ENCODE data around the gene ODR4. TPM values are rescaled to one million over a fixed set of nuclear protein-coding genes. Genes with fewer than 3 reads are reported as not detected.
"Not testable (repeated sequence)": the region's sequence is repeated elsewhere in the genome, so short reads cannot be mapped to it uniquely, and the experiment has no call there.

The ODR4 gene
- total RNA-seq, 2 experiments from 2014 or later: 15.9 to 16.0 TPM

DNA sequence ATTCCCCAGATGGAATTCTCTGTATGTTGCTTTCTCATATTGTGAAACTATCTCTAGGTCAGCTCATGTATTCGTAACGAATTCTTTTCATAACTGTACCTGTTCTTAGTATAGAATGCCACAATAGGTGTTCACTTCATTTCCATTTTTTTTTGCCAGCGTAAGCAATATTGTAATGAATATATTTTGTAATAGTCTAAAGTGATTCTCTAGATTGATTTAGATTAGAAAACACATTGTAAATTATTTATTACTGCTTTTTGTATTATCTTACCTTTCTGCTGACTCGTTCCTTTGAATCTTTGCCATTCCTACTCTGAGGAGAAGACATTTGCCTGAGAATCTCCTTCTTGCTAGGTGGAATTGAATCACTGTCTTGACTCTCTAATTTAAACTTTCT, 70.5 kb downstream of the ODR4 start:
- peaks cover 1% of the 10 kb centered on the region for H3K36me3 Mint-ChIP-seq
- DNase-seq: no peak
- H3K27me3 Mint-ChIP-seq: no peaks in the 10 kb centered on the region
- H3K4me3 Mint-ChIP-seq: no peak overlapping the region
- peaks cover 13% of the 10 kb centered on the region for H3K4me1 Mint-ChIP-seq
- H3K27ac Mint-ChIP-seq: no peak overlapping the region
- H3K9me3 Mint-ChIP-seq: no peaks in the 10 kb centered on the region

GRCh38 chr1:186454981-186455380, 79.3 kb downstream of the ODR4 start:
- DNase-seq: no peak
- no peaks in the 10 kb centered on the region for H3K27me3 Mint-ChIP-seq
- no peak overlapping the region for H3K4me3 Mint-ChIP-seq
- H3K36me3 Mint-ChIP-seq: peaks cover 1% of the 10 kb centered on the region
- H3K4me1 Mint-ChIP-seq: no peaks in the 10 kb centered on the region
- no peaks in the 10 kb centered on the region for H3K9me3 Mint-ChIP-seq
- H3K27ac Mint-ChIP-seq: no peak overlapping the region

- peaks cover under 1% of the 10 kb centered on the region for H3K36me3 Mint-ChIP-seq
- no peaks in the 10 kb centered on the region for H3K27me3 Mint-ChIP-seq
- H3K4me1 Mint-ChIP-seq: no peaks in the 10 kb centered on the region
- H3K4me3 Mint-ChIP-seq: no peak overlapping the region
- no peak overlapping the region for H3K27ac Mint-ChIP-seq
- no peaks in the 10 kb centered on the region for H3K9me3 Mint-ChIP-seq
- DNase-seq: no peak
Observed at GRCh38 chr1:186456729-186457255, 81.2 kb downstream of the ODR4 start.

DNA sequence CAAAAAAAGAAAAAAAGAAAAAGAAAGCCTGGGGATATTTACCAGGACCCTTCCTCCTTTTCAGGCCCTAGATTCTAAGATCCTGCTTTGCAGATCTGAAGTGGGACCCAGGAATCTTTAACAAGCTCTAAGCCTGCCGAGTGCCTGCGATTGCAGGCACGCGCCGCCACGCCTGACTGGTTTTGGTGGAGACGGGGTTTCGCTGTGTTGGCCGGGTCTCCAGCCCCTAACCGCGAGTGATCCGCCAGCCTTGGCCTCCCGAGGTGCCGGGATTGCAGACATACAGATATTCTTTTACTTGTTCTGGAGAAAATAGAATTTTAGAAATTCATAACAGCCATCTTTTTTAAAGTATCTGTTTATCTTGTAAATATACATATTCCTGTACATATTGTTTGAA, 83.5 kb downstream of the ODR4 start:
- DNase-seq, H3K36me3 Mint-ChIP-seq, H3K4me1 Mint-ChIP-seq, H3K27ac Mint-ChIP-seq, H3K27me3 Mint-ChIP-seq, H3K9me3 Mint-ChIP-seq, H3K4me3 Mint-ChIP-seq: not testable (repeated sequence)

DNA sequence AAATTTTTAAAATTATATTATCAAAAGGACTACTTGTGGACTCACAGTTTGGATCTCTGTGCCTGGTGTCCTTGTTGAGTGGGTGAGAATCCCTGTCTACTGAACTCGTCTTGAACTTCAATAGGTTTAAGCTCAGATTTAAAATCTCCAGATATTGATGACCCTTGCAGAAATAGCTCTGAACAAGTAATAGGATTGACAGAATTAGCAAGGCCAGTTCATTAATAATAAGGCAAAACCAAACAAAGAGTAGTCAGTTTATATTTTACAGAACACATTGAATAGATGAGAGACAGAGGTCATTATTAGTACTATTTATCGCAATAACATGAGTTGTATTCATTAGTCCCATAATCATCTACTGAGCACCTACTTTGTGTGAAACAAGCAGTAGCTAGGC, 85.4 kb downstream of the ODR4 start, which contains the start of gene PDC:
Gene PDC, minus strand, starts transcription at position 101 of the 400 bp plus-strand sequence. CDS start 11,655 bp downstream, outside the sequence.
- no peak for DNase-seq
- Mint-ChIP-seq H3K27ac (no peak within 1 kb of the TSS), H3K9me3 (no peaks in the 10 kb centered on the region), H3K27me3 (peaks cover 2% of the 10 kb centered on the region), H3K4me1 (no peaks in the 10 kb centered on the region), H3K36me3 (no peaks in the 10 kb centered on the region), H3K4me3 (no peak within 1 kb of the TSS)

GRCh38 chr1:186463511-186463910, 87.9 kb downstream of the ODR4 start:
- no peaks in the 10 kb centered on the region for H3K4me1 Mint-ChIP-seq
- H3K36me3 Mint-ChIP-seq: no peaks in the 10 kb centered on the region
- H3K4me3 Mint-ChIP-seq: no peak overlapping the region
- no peaks in the 10 kb centered on the region for H3K9me3 Mint-ChIP-seq
- H3K27me3 Mint-ChIP-seq: peaks cover 10% of the 10 kb centered on the region
- no peak overlapping the region for H3K27ac Mint-ChIP-seq
- DNase-seq: no peak

DNA sequence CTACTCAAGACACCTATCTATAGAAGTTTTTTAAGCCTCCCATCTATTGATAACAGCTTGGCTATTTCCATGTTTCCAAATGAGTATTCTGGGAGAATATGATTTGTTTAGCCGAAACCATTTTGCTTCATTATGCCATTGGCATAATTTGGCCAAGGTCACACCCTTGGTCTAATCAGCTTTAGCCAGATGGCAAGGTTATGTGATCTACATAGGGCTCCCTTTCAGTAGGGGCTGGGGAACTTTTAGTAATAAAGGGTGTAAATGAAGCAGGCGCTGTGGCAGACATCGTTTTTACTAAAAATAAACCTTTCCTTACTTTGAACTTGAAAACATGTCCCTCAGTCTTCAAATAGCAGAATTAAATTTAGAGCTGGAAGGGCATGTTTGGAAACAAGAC, 88.3 kb downstream of the ODR4 start:
- Mint-ChIP-seq H3K4me3 (no peak overlapping the region), H3K36me3 (no peaks in the 10 kb centered on the region), H3K27ac (no peak overlapping the region), H3K4me1 (no peaks in the 10 kb centered on the region), H3K27me3 (peaks cover 10% of the 10 kb centered on the region), H3K9me3 (no peaks in the 10 kb centered on the region)
- no peak for DNase-seq

DNA sequence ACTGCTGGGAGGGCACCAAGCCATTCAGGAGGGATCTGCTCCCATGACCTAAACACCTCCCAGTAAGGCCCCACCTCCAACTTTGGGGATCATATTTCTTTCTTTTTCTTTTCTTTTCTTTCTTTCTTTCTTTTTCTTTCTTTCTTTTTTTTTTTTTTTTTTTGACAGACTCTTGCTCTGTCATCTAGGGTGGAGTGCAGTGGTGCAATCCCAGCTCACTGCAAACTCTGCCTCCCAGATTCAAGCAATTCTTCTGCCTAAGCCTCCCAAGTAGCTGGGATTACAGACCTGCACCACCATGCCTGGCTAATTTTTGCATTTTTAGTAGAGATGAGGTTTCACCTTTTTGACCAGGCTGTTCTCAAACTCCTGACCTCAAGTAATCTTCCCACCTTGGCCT, 89.9 kb downstream of the ODR4 start:
- not testable (repeated sequence) for H3K4me1 Mint-ChIP-seq, H3K36me3 Mint-ChIP-seq, H3K27ac Mint-ChIP-seq, H3K9me3 Mint-ChIP-seq, H3K27me3 Mint-ChIP-seq, DNase-seq, H3K4me3 Mint-ChIP-seq

DNA sequence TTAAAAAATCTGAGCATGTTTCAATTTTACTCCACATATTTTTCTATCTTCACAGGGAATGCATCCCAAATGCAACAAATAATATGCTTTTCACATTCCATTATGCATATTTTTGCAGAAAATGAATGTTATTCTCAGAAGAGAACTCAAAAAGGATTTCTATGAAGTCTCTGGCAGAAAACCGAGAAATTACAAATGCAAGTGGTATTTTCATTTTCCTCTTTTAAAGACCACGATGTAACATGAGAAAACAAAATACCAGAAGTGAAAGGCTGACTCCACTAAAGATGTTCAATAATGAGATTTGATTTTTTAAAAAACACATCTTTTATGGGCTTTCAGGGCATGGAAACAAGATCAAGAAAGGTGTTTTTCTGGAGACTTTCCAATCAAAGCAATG, 90.3 kb downstream of the ODR4 start:
- H3K4me1 Mint-ChIP-seq: no peaks in the 10 kb centered on the region
- no peaks in the 10 kb centered on the region for H3K9me3 Mint-ChIP-seq
- H3K27me3 Mint-ChIP-seq: peaks cover 10% of the 10 kb centered on the region
- no peaks in the 10 kb centered on the region for H3K36me3 Mint-ChIP-seq
- H3K4me3 Mint-ChIP-seq: no peak overlapping the region
- no peak for DNase-seq
- H3K27ac Mint-ChIP-seq: no peak overlapping the region

Other genes starting within 250 kb of the ODR4 start
- gene PRG4, start 79.6 kb upstream of the ODR4 start, total RNA-seq: not detected
- 100 to 1,000 TPM; 116 to 120 TPM for gene TPR, start 585 bp upstream of the ODR4 start, total RNA-seq
- gene PDC, start 85.3 kb downstream of the ODR4 start, total RNA-seq: not detected